Muscle of back (tissue), 11 donors: ENCODE results near the gene MCAT. TPM values are rescaled to one million over a fixed set of nuclear protein-coding genes. Genes with fewer than 3 reads are reported as not detected.
"Not testable (repeated sequence)": the region's sequence is repeated elsewhere in the genome, so short reads cannot be mapped to it uniquely, and the experiment has no call there.

ENCODE experiments used
- DNase-seq, 3 donors: peaks; one replicate each; pipeline versions ENCODE4 v3.0.0 to v3.0.0-alpha.2; 2013
- polyA plus RNA-seq, 10 donors: library from polyadenylated mRNA; unstranded; fragments of 120-200 nt; gene quantifications; one replicate each; pipeline ENCODE4 v1.2.1, GENCODE V29; 2013; ENCODE audit not compliant: insufficient read length in 10 of 10

Gene MCAT
- polyA plus RNA-seq, 10 donors = 6.8 to 12.4 (median 10.2) TPM

- no peak for DNase-seq
Measured at GRCh38 chr22:43155789-43156188, 12.6 kb upstream of the MCAT start.

DNA sequence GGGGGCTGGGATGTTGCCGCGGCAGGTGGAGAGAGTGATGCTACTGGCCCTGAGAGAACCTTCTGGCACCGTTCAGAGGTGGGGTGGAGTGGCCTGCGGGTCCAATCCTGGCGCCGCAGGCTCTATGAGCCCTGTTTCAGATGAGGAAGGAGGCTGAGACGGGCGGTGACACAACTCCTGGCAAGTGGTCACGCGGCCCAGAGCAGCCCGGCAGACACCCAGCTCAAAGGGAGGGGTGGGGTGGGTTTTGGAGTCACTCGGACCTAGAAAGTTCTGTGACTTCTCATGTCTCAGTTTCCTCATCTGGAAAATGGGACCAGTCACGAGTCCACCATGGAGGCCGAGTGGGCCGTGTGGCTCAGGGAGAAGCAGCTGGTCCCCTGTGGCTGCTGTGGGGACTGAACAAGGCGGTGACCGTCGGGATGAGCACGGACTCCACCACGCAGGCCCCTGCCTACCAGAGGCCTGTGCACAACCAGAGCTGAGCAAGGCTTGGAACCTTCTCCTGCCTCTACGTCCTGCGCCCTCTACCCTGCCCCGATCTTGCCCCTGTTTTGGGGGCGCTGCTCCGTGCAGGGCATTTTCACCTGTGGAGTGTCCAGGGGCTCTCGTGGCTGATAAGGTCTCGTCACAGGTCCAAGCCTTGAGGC, 11.8 kb upstream of the MCAT start:
- DNase-seq = no peak

- no peak for DNase-seq
Measured at GRCh38 chr22:43153899-43154298, 10.7 kb upstream of the MCAT start.

GRCh38 chr22:43152357-43153071, 9.3 kb upstream of the MCAT start:
- DNase-seq = peak in 1 of 3 donors; percentile 71

GRCh38 chr22:43152003-43152356, 8.8 kb upstream of the MCAT start:
- DNase-seq = no peak

DNA sequence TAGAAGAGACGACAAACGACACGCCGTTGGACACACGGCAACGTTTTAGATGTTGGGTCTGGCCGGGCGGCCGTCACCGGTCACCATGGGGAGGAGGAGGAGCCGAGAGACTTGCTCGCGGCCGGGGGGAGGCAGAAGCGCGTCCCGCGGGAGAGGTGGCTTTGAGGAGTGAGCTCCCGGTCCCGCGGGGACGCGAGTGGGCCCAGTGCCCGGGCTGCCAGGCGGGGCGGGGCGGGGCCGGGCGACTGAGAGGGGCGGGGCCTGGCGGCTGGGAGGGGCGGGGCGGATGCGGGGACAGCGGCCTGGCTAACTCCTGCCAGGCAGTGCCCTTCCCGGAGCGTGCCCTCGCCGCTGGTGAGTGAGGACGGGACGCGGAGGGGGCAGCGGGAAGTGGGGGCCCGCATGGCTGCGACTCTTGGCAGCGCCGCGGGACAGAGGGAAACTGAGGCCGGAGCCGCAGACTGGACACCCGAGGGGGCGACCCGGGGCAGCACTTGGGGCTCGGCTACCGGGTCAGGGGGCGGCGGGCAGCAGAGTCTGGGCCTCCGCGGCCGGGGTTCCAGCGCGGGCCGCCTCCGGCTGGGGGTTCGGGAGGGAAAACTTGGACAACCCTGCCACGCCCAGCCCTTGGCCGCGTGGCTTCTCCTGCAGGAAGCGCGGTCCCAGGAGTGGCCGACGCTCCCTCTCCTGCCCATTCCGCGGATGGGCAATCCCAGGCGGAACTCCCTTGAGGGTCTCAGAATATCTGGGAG, 8.2 kb upstream of the MCAT start, which contains the start of gene TSPO:
Gene TSPO, plus strand, starts transcription at position 309 of the 752 bp plus-strand sequence. CDS start 7,680 bp downstream, outside the sequence.
- peak; percentile 45 to 73 (median 57) for DNase-seq

DNA sequence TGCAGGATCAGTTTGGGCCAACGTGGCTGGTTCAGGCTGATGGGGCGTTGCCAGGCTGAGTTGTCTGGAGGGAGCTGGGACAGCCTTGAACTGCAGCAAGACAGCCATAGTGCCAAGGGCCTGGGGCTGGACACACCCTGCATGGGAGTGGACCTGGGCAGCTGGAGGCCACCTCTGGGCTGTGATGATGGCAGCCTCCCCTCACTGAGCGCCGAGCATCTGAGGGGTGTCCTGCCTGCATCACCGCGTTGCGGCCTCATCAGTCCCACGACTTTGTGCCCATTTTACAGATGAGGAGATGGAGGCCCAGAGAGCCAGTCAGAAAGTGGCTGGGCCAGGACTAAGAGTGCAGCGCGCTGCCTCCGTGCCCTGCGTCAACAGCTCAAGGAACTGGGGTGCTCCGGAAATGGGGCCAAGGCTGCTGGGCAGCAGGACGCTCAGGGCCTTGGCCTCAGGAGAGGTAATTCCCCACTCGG, 7.6 kb upstream of the MCAT start:
- DNase-seq = no peak

GRCh38 chr22:43148581-43148980, 5.4 kb upstream of the MCAT start:
- no peak for DNase-seq

- DNase-seq = no peak
Measured at GRCh38 chr22:43147821-43148220, 4.6 kb upstream of the MCAT start.

GRCh38 chr22:43146332-43146731, 3.1 kb upstream of the MCAT start:
- not testable (repeated sequence) for DNase-seq

GRCh38 chr22:43145371-43145770, 2.2 kb upstream of the MCAT start:
- not testable (repeated sequence) for DNase-seq

GRCh38 chr22:43144949-43145348, 1.8 kb upstream of the MCAT start:
- no peak for DNase-seq

GRCh38 chr22:43136801-43137200, 6.4 kb downstream of the MCAT start:
- DNase-seq = no peak

- peak in 1 of 3 donors; percentile 45 for DNase-seq
Measured at GRCh38 chr22:43136255-43136654, 6.9 kb downstream of the MCAT start.

DNA sequence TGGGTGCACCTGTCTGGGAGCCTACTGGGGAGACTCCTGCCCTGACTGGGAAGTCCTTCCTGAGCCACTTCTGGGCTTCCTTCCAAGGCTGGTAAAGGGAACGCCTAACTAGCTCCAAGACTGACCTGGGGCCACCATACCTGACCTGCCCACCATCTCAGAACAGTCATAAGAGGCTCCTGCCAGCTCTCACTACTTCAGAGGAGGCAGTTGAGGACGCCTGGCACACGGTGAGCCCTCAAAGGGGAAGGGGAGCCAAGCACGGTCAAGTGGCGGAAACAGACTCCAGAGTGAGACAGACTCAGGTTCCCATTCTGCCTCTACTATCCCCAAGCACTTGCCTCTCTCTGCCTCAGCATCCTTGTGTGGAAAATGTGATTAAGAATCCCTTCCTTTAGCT, 7.6 kb downstream of the MCAT start:
- no peak for DNase-seq

GRCh38 chr22:43134553-43134952, 8.6 kb downstream of the MCAT start:
- no peak for DNase-seq

DNA sequence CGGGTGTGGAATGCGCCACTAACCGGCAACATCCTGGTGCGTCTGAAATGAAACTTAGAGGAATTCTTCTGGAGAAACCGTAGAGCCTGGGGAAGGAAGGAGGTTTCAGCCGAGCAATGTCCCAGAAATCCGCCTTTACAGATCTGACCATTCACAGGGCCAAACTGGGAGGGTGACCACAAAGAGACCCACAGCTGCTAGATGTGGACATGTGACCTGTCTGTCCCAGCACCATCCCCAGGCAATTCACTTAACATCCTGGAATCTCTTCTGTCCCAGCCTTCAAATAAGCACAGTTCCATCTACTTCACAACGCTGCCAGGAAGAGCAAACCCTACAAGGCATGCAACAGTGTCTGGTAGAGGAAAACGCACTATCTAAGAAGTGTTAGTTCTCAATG, 9.8 kb downstream of the MCAT start:
- DNase-seq = no peak

- DNase-seq = no peak
Measured at GRCh38 chr22:43131773-43132501, 11.3 kb downstream of the MCAT start.

GRCh38 chr22:43129426-43130425, 13.5 kb downstream of the MCAT start:
- DNase-seq = no peak

GRCh38 chr22:43128928-43129424, 14.2 kb downstream of the MCAT start:
- DNase-seq = no peak
